Endodermal cell (in vitro differentiated cells): ENCODE data around the gene SHE. TPM values are rescaled to one million over a fixed set of nuclear protein-coding genes. Genes with fewer than 3 reads are reported as not detected.

Source experiments
- DNase-seq: peaks from one replicate; pipeline ENCODE4 v3.0.0-alpha.2; 2017
- H3K27ac ChIP-seq: 2 replicates; pipeline ENCODE4 v1.5.1; 2013; ENCODE audit warnings: mild to moderate bottlenecking, low read depth, low read length, moderate library complexity
- H3K27me3 ChIP-seq: 2 replicates; pipeline ENCODE4 v1.6.1; 2013; ENCODE audit warnings: mild to moderate bottlenecking, low read length, moderate library complexity; ENCODE audit not compliant: insufficient read depth, control insufficient read depth, poor library complexity, severe bottlenecking
- H3K36me3 ChIP-seq: 2 replicates; pipeline ENCODE4 v1.7.0; 2013; ENCODE audit warnings: mild to moderate bottlenecking, low read length, moderate library complexity; ENCODE audit not compliant: control insufficient read depth, insufficient read depth
- H3K4me1 ChIP-seq: one replicate; pipeline ENCODE4 v1.7.0; 2013; ENCODE audit warnings: low read length; ENCODE audit not compliant: control insufficient read depth, insufficient read depth
- H3K4me3 ChIP-seq: 2 replicates; pipeline ENCODE4 v1.5.1; 2013; ENCODE audit warnings: mild to moderate bottlenecking, low read length, moderate library complexity
- H3K9ac ChIP-seq: 2 replicates; pipeline ENCODE4 v1.6.1; 2013; ENCODE audit warnings: mild to moderate bottlenecking, low read length, moderate library complexity; ENCODE audit not compliant: poor library complexity, severe bottlenecking; ENCODE audit errors: extremely low read depth
- H3K9me3 ChIP-seq: 2 replicates; pipeline ENCODE4 v1.6.1; 2013; ENCODE audit warnings: mild to moderate bottlenecking, low read length, moderate library complexity; ENCODE audit not compliant: control insufficient read depth
- H3K27ac Mint-ChIP-seq: 2 replicates; pipeline ENCODE4 v1.8.0; 2020; ENCODE audit warnings: mixed read lengths
- H3K27me3 Mint-ChIP-seq: 2 replicates; pipeline ENCODE4 v1.8.0; 2021; ENCODE audit warnings: mild to moderate bottlenecking, mixed read lengths; ENCODE audit not compliant: insufficient read depth
- H3K36me3 Mint-ChIP-seq: 2 replicates; pipeline ENCODE4 v1.8.0; 2020; ENCODE audit warnings: low read depth, mixed read lengths
- H3K4me1 Mint-ChIP-seq: 2 replicates; pipeline ENCODE4 v1.8.0; 2020; ENCODE audit warnings: mixed read lengths
- H3K4me3 Mint-ChIP-seq: 2 replicates; pipeline ENCODE4 v1.8.0; 2020; ENCODE audit warnings: mild to moderate bottlenecking, moderate library complexity, mixed read lengths
- H3K9me3 Mint-ChIP-seq: 2 replicates; pipeline ENCODE4 v1.8.0; 2020; ENCODE audit warnings: mild to moderate bottlenecking, mixed read lengths
- WGBS, 2 experiments: methylation state at CpG; one replicate each; pipeline versions ENCODE4 v1.1.5 to v1.1.7; 2013; ENCODE audit warnings: missing lambda C conversion rate in 2 of 2, mixed read lengths in 1 of 2; ENCODE audit not compliant: insufficient coverage in 1 of 2, insufficient read length in 1 of 2; 5-methylcytosine and 5-hydroxymethylcytosine counted together
- total RNA-seq, 2 donors: library from RNA; stranded (reverse); fragmentation: NEBNext Ultra II Directional in 1 of 2; extraction: Animal tissue kit (Norgen Biotek cat#: 25700) in 1 of 2; gene quantifications; 2 replicates in 1 of 2; 3 replicates in 1 of 2; pipeline ENCODE4 v1.2.1, GENCODE V29; 2021
- TF ChIP-seq, protein P1 (sequence below): fragments of 200-600 bp; sonication (generic); conservative IDR thresholded peaks from 2 replicates; pipeline ENCODE4 v1.5.0; 2021; ENCODE audit warnings: antibody characterized with exemption, mild to moderate bottlenecking

Gene SHE
- total RNA-seq, 2 donors from 2014 or later = 0.24 to 0.35 TPM

GRCh38 chr1:154529308-154529707 is 27.1 kb upstream of the SHE start:
- Mint-ChIP-seq H3K36me3 (no peaks in the 10 kb centered on the region), H3K27me3 (peaks cover 2% of the 10 kb centered on the region), H3K4me1 (no peaks in the 10 kb centered on the region), H3K9me3 (peaks cover 14% of the 10 kb centered on the region), H3K27ac (no peak overlapping the region), H3K4me3 (no peak overlapping the region)
- Histone ChIP-seq H3K4me3 (no peak overlapping the region), H3K27ac (no peak overlapping the region), H3K9ac (no peak overlapping the region), H3K27me3 (no peaks in the 10 kb centered on the region), H3K9me3 (no peaks in the 10 kb centered on the region), H3K4me1 (no peaks in the 10 kb centered on the region), H3K36me3 (no peaks in the 10 kb centered on the region)
- TF ChIP-seq, protein P1, sequence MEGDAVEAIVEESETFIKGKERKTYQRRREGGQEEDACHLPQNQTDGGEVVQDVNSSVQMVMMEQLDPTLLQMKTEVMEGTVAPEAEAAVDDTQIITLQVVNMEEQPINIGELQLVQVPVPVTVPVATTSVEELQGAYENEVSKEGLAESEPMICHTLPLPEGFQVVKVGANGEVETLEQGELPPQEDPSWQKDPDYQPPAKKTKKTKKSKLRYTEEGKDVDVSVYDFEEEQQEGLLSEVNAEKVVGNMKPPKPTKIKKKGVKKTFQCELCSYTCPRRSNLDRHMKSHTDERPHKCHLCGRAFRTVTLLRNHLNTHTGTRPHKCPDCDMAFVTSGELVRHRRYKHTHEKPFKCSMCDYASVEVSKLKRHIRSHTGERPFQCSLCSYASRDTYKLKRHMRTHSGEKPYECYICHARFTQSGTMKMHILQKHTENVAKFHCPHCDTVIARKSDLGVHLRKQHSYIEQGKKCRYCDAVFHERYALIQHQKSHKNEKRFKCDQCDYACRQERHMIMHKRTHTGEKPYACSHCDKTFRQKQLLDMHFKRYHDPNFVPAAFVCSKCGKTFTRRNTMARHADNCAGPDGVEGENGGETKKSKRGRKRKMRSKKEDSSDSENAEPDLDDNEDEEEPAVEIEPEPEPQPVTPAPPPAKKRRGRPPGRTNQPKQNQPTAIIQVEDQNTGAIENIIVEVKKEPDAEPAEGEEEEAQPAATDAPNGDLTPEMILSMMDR = no peak
- WGBS, 2 experiments = 90 to 96% methylated on average over 4 to 6 of the region's 6 CpGs
- no peak for DNase-seq

DNA sequence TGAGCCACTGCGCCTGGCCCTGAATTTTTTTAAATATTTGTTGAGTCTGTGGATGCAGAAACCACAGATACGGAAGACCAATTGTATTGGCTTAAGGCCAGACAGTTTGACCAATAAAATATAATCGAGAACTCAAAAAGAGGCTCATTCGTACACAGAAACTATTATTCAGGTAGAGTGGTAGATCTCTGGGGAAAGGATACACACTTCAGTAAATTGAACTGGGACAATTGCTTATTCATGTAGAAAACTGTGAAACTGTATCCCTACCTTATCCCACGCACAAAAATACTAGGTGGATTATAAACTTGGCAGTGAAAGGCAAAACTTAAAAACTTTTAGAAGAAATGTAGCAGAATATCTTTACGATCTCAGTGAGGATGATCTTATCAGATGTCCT is 25.0 kb upstream of the SHE start:
- no peaks in the 10 kb centered on the region for H3K9me3 ChIP-seq
- no peaks in the 10 kb centered on the region for H3K27me3 ChIP-seq
- Mint-ChIP-seq H3K36me3 (no peaks in the 10 kb centered on the region), H3K4me1 (no peaks in the 10 kb centered on the region), H3K9me3 (peaks cover 8% of the 10 kb centered on the region), H3K27me3 (no peaks in the 10 kb centered on the region), H3K27ac (no peak overlapping the region), H3K4me3 (no peak overlapping the region)
- H3K27ac ChIP-seq = no peak overlapping the region
- 77 to 95% methylated on average over 2 to 6 of the region's 6 CpGs for WGBS, 2 experiments
- TF ChIP-seq, protein P1 = no peak
- H3K36me3 ChIP-seq = no peaks in the 10 kb centered on the region
- H3K4me3 ChIP-seq = no peak overlapping the region
- no peaks in the 10 kb centered on the region for H3K4me1 ChIP-seq
- no peak overlapping the region for H3K9ac ChIP-seq
- DNase-seq = no peak

- H3K4me3 Mint-ChIP-seq = no peak overlapping the region
Observed at GRCh38 chr1:154524881-154525280, 22.7 kb upstream of the SHE start.

More at GRCh38 chr1:154524881-154525280, 22.7 kb upstream of the SHE start:
- Mint-ChIP-seq H3K4me1 (no peaks in the 10 kb centered on the region), H3K36me3 (no peaks in the 10 kb centered on the region), H3K27me3 (peaks cover 3% of the 10 kb centered on the region), H3K9me3 (no peaks in the 10 kb centered on the region), H3K27ac (no peak overlapping the region)
- TF ChIP-seq, protein P1 = no peak
- DNase-seq = no peak
- no peaks in the 10 kb centered on the region for H3K36me3 ChIP-seq
- no peaks in the 10 kb centered on the region for H3K27me3 ChIP-seq
- H3K9ac ChIP-seq = no peak overlapping the region
- no peak overlapping the region for H3K27ac ChIP-seq
- no peaks in the 10 kb centered on the region for H3K4me1 ChIP-seq
- H3K4me3 ChIP-seq = no peak overlapping the region
- no peaks in the 10 kb centered on the region for H3K9me3 ChIP-seq
